A549 (cell line): Measurements from ENCODE around the gene CFH. TPM values are rescaled to one million over a fixed set of nuclear protein-coding genes. Genes with fewer than 3 reads are reported as not detected.
A peak's percentile ranks its signal among the peaks of the same experiment; 100 is the strongest.

Experiments
- ATAC-seq, 2 experiments: fragments of 200-7000 bp in 1 of 2; fragments of >200 bp in 1 of 2; cut with Nextera tagmentation in 1 of 2; cut with Tn5 transposase in 1 of 2; 3 replicates each; pipeline versions ENCODE4 v1.8.0 to v1.9.1; 2018 to 2020; ENCODE audit warnings: mild to moderate bottlenecking in 1 of 2, moderate library complexity in 1 of 2
- CTCF ChIA-PET: fragments of 300-600 bp; sonication (Branson Sonifier 250); formaldehyde crosslinking; extraction: SDS; loops from one replicate; lab custom pipeline; 2021; ENCODE audit warnings: antibody characterized with exemption, inconsistent platforms; lab: Yijun Ruan, JAX
- POLR2A ChIA-PET: fragments of 350-600 bp; formaldehyde crosslinking; extraction: SDS; loops from one replicate; lab custom pipeline; 2021; ENCODE audit warnings: antibody characterized with exemption, inconsistent platforms; lab: Yijun Ruan, JAX
- DNase-seq, 2 experiments: peaks; one replicate each; pipeline versions ENCODE4 v3.0.0 to v3.0.0-alpha.2; 2011 to 2016; ENCODE audit warnings: low read depth in 1 of 2, low spot score in 1 of 2
- FAIRE-seq: peaks from 2 replicates; lab custom pipeline; 2011; peaks lifted over from hg19 to GRCh38; lab: Jason Lieb, UNC
- H3K27ac ChIP-seq, 2 experiments: fragments of >200 bp; sonication (Bioruptor Twin); formaldehyde crosslinking; 3 replicates each; pipeline ENCODE4 v1.5.1; 2016 to 2017
- H3K4me1 ChIP-seq: fragments of >200 bp; sonication (Bioruptor Twin); formaldehyde crosslinking; 3 replicates; pipeline ENCODE4 v1.6.1; 2016
- H3K4me2 ChIP-seq: fragments of >200 bp; sonication (Bioruptor Twin); formaldehyde crosslinking; 3 replicates; pipeline ENCODE4 v1.6.1; 2016
- H3K4me3 ChIP-seq: fragments of >200 bp; sonication (Bioruptor Twin); formaldehyde crosslinking; 3 replicates; pipeline ENCODE4 v1.5.1; 2016
- H3K9me3 ChIP-seq: fragments of >200 bp; sonication (Bioruptor Twin); formaldehyde crosslinking; 3 replicates; pipeline ENCODE4 v1.6.1; 2016
- CBX2 ChIP-seq: fragments of 200-600 bp; sonication (generic); IDR thresholded peaks from 2 replicates; pipeline ENCODE4 v1.6.1; 2016; ENCODE audit warnings: low read depth, mild to moderate bottlenecking, borderline replicate concordance
- CBX8 ChIP-seq: fragments of 200-600 bp; sonication (generic); IDR thresholded peaks from 2 replicates; pipeline ENCODE4 v1.6.1; 2016
- CEBPB ChIP-seq, 2 experiments: fragments of >200 bp in 1 of 2; sonication (Bioruptor Twin) in 1 of 2; formaldehyde crosslinking in 1 of 2; IDR thresholded peaks; 2 replicates each; pipeline ENCODE4 v1.6.1; 2012 to 2016
- CHD2 ChIP-seq: fragments of 150-350 bp; IDR thresholded peaks from 2 replicates; pipeline ENCODE4 v1.6.1; 2014; ENCODE audit warnings: low read length; ENCODE audit not compliant: partially characterized antibody
- ELK1 ChIP-seq: fragments of 150-350 bp; IDR thresholded peaks from 2 replicates; pipeline ENCODE4 v1.6.1; 2014; ENCODE audit warnings: low read depth, mild to moderate bottlenecking, low read length
- FOSB ChIP-seq: fragments of 250-450 bp; sonication (Bioruptor Pico); IDR thresholded peaks from 2 replicates; pipeline ENCODE4 v1.5.0; 2020; ENCODE audit warnings: mild to moderate bottlenecking, moderate library complexity
- GATA3 ChIP-seq: IDR thresholded peaks from 2 replicates; pipeline ENCODE4 v1.6.1; 2012; ENCODE audit warnings: borderline replicate concordance
- HEYL ChIP-seq: fragments of 250-450 bp; sonication (Bioruptor Pico); IDR thresholded peaks from 2 replicates; pipeline ENCODE4 v1.8.0; 2021; ENCODE audit warnings: mild to moderate bottlenecking, moderate library complexity
- JUNB ChIP-seq: fragments of >200 bp; sonication (Bioruptor Twin); formaldehyde crosslinking; IDR thresholded peaks from 2 replicates; pipeline ENCODE4 v1.6.1; 2016
- KDM5A ChIP-seq: fragments of 200-600 bp; sonication (generic); IDR thresholded peaks from 2 replicates; pipeline ENCODE4 v1.6.1; 2016; ENCODE audit warnings: antibody characterized with exemption, mild to moderate bottlenecking
- MAFK ChIP-seq: fragments of 450-650 bp; IDR thresholded peaks from 2 replicates; pipeline ENCODE4 v1.6.1; 2014; ENCODE audit not compliant: partially characterized antibody
- MAX ChIP-seq: IDR thresholded peaks from 2 replicates; pipeline ENCODE4 v1.6.1; 2012
- MAZ ChIP-seq: fragments of 150-350 bp; IDR thresholded peaks from 2 replicates; pipeline ENCODE4 v1.6.1; 2014; ENCODE audit warnings: antibody characterized with exemption, low read depth, low read length, borderline replicate concordance
- NR3C1 ChIP-seq: fragments of >200 bp; sonication (Bioruptor Twin); formaldehyde crosslinking; IDR thresholded peaks from 3 replicates; pipeline ENCODE4 v1.6.1; 2017
- PHF8 ChIP-seq: fragments of 200-600 bp; sonication (generic); IDR thresholded peaks from 2 replicates; pipeline ENCODE4 v1.6.1; 2016; ENCODE audit warnings: low read depth, mild to moderate bottlenecking, antibody characterized with exemption, moderate library complexity, borderline replicate concordance
- POLR2A ChIP-seq: IDR thresholded peaks from 2 replicates; pipeline ENCODE4 v1.6.1; 2012; ENCODE audit warnings: mild to moderate bottlenecking, low read length
- POLR2AphosphoS2 ChIP-seq: conservative IDR thresholded peaks from 2 replicates; pipeline ENCODE4 v1.6.1; 2012; ENCODE audit warnings: low read length, improper control_type of control experiment, inconsistent platforms
- RARB ChIP-seq: fragments of 250-450 bp; sonication (Bioruptor Pico); IDR thresholded peaks from 2 replicates; pipeline ENCODE4 v1.8.0; 2021; ENCODE audit warnings: mild to moderate bottlenecking, moderate library complexity
- TP53 ChIP-seq: fragments of 250-450 bp; sonication (Bioruptor Pico); IDR thresholded peaks from 2 replicates; pipeline ENCODE4 v1.5.0; 2021; ENCODE audit warnings: mild to moderate bottlenecking, moderate library complexity
- WGBS: methylation state at CpG from one replicate; pipeline ENCODE4 v1.1.6; 2017; ENCODE audit errors: missing lambda C conversion rate; 5-methylcytosine and 5-hydroxymethylcytosine counted together
- polyA plus RNA-seq, 4 experiments: library from polyadenylated mRNA; depleted of rRNA in 3 of 4; stranded (reverse); fragments of >200 nt; fragmentation: RNase III in 1 of 4; extraction: RNeasy Plus Mini Kit Qiagen cat#74134 plus additional on column Dnase treatment in 1 of 4; gene quantifications; 2 replicates in 3 of 4; 3 replicates in 1 of 4; pipeline ENCODE4 v1.2.3, GENCODE V29; 2011 to 2017
- TF ChIP-seq, protein P1 (sequence below): IDR thresholded peaks from 2 replicates; pipeline ENCODE4 v1.6.1; 2012; ENCODE audit warnings: low read depth, borderline replicate concordance
- TF ChIP-seq, protein P2 (sequence below): fragments of >200 bp; sonication (Bioruptor Twin); formaldehyde crosslinking; IDR thresholded peaks from 2 replicates; pipeline ENCODE4 v1.6.1; 2016

Gene CFH
- polyA plus RNA-seq, 2 of the 4 experiments (the other 2 are of a cell fraction) = 8.2 to 68.1 TPM

GRCh38 chr1:196655494-196655893 lies 3.7 kb downstream of the CFH start:
- no peak overlapping the region for H3K27ac ChIP-seq
- H3K4me1 ChIP-seq = peaks cover 3% of the 10 kb centered on the region; the same call in 1 of the 3 replicates
- WGBS = 32% methylated on average over 3 of the region's 3 CpGs
- FAIRE-seq (no peak), DNase-seq (peak in 1 of 2 experiments; percentile 25), ATAC-seq (no peak)
- ChIA-PET CTCF (no interaction called here), POLR2A (no interaction called here)
- H3K4me3 ChIP-seq = no peak overlapping the region
- TF ChIP-seq NR3C1 = no peak
- TF ChIP-seq MAX = no peak
- TF ChIP-seq, protein P1, sequence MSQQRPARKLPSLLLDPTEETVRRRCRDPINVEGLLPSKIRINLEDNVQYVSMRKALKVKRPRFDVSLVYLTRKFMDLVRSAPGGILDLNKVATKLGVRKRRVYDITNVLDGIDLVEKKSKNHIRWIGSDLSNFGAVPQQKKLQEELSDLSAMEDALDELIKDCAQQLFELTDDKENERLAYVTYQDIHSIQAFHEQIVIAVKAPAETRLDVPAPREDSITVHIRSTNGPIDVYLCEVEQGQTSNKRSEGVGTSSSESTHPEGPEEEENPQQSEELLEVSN = no peak
- no peak for TF ChIP-seq CHD2
- TF ChIP-seq, protein P2, sequence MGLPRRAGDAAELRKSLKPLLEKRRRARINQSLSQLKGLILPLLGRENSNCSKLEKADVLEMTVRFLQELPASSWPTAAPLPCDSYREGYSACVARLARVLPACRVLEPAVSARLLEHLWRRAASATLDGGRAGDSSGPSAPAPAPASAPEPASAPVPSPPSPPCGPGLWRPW = no peak
- TF ChIP-seq HEYL (CRISPR knock-in tag) = no peak
- no peak for TF ChIP-seq TP53 (CRISPR knock-in tag)
- TF ChIP-seq JUNB = no peak
- TF ChIP-seq PHF8 = no peak
- no peak for TF ChIP-seq GATA3
- TF ChIP-seq FOSB (CRISPR knock-in tag) = no peak
- TF ChIP-seq ELK1 = no peak
- no peak for TF ChIP-seq POLR2AphosphoS2
- TF ChIP-seq CBX8 = no peak
- TF ChIP-seq POLR2A = no peak
- no peak for TF ChIP-seq MAZ
- peak overlapping the region; percentile 59 for H3K4me2 ChIP-seq
- no peaks in the 10 kb centered on the region for H3K9me3 ChIP-seq

DNA sequence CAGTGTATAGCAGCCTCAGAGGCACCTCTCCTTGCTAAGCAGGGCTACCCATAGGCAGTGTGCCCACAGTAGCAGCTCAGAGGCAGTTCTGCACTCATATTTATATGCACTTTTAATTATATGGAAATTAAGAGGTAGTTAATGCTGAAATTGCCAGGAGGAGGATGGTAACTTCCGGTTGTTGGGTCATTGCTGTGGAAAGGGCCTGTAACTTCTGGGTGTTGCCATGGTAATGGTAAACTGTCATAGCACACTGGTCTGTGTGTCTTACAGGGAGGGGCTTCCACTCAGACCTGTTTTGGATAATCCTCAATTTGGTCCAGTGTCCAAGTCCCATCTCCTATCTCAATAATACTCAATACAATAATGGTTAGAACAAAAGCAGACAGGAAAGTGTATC lies 7.6 kb downstream of the CFH start:
- no peak for DNase-seq
- H3K4me3 ChIP-seq = no peak overlapping the region
- TF ChIP-seq JUNB = no peak
- TF ChIP-seq FOSB (CRISPR knock-in tag) = no peak
- TF ChIP-seq KDM5A = no peak
- TF ChIP-seq RARB (CRISPR knock-in tag) = no peak
- H3K9me3 ChIP-seq = no peaks in the 10 kb centered on the region
- H3K4me2 ChIP-seq = no peak overlapping the region
- no peak for FAIRE-seq
- H3K4me1 ChIP-seq = peaks cover 2% of the 10 kb centered on the region; the same call in 1 of the 3 replicates
- CTCF ChIA-PET = interaction anchor here (1.3 kb wide), 1 partner anchor 304 kb away, joined by 4 read pairs; no protein-coding TSS in a partner anchor
- no peak overlapping the region for H3K27ac ChIP-seq
- ATAC-seq = no peak
- POLR2A ChIA-PET = no interaction called here
- 79% methylated on average over 1 of the region's 1 CpG for WGBS

DNA sequence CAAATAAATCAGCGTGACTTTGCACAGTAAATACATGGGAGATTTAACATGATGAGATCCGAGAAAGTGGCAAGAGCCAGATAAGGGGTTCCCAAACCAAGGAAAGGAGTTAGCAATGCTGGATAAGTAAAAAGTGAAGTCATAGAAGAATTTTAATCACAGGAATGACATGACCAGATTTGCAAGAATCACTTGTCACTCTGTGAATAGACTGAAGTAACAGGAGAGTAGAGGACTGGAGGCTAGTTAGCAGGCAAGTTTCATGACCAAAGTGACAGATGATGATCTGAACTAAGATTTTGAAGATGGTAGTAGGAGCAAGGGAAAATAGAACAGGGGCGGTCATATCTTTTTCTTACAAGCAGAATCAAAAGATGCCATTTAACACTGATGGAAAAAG lies 8.4 kb downstream of the CFH start:
- POLR2A ChIA-PET = no interaction called here
- CTCF ChIA-PET = interaction anchor here (0.6 to 2.7 kb wide), 11 partner anchors 10 to 512 kb away, joined by 3 to 20 read pairs (median 6); no protein-coding TSS in a partner anchor
- 75% methylated on average over 3 of the region's 3 CpGs for WGBS
- H3K4me1 ChIP-seq = no peaks in the 10 kb centered on the region
- H3K27ac ChIP-seq = no peak overlapping the region
- DNase-seq (no peak), FAIRE-seq (no peak), ATAC-seq (peak in 1 of 2 experiments; percentile 45; a peak in 1 of 6 replicates)
- H3K9me3 ChIP-seq = no peaks in the 10 kb centered on the region
- no peak overlapping the region for H3K4me3 ChIP-seq
- H3K4me2 ChIP-seq = peak overlapping the region; percentile 62; the same call in 1 of the 3 replicates
- TF ChIP-seq CBX2 = no peak
- no peak for TF ChIP-seq MAZ
- no peak for TF ChIP-seq TP53 (CRISPR knock-in tag)
- no peak for TF ChIP-seq CEBPB (IDR thresholded peaks at IDR 0.05)
- TF ChIP-seq MAFK = no peak
- TF ChIP-seq, protein P2 = no peak
